MCF 10A (cell line): ENCODE results near the gene FADS1. TPM values are rescaled to one million over a fixed set of nuclear protein-coding genes. Genes with fewer than 3 reads are reported as not detected.
A peak's percentile ranks its signal among the peaks of the same experiment; 100 is the strongest.

ENCODE experiments used
- BruUV-seq: library from RNA; stranded (reverse); fragments of 400-500 nt; replicated peaks from 2 replicates; lab custom pipeline; 2021; lab: Mats Ljungman, UMichigan
- CTCF ChIA-PET: fragments of 300-600 bp; sonication (Branson Sonifier 250); formaldehyde crosslinking; extraction: SDS; loops from one replicate; lab custom pipeline; 2021; ENCODE audit warnings: antibody characterized with exemption, inconsistent platforms; lab: Yijun Ruan, JAX
- POLR2A ChIA-PET: fragments of 300-600, 350-650 bp; sonication (Branson Sonifier 250); formaldehyde crosslinking; extraction: SDS; loops from one replicate; lab custom pipeline; 2020; ENCODE audit warnings: antibody characterized with exemption, inconsistent platforms; lab: Yijun Ruan, JAX
- DNase-seq: peaks from one replicate; pipeline ENCODE4 v3.0.0-alpha.2; 2018; ENCODE audit not compliant: unreplicated experiment
- H3K27ac Mint-ChIP-seq: one replicate; pipeline ENCODE4 v1.8.0; 2022; ENCODE audit warnings: mild to moderate bottlenecking, low read depth, mixed read lengths; ENCODE audit not compliant: unreplicated experiment
- H3K27me3 Mint-ChIP-seq: one replicate; pipeline ENCODE4 v1.8.0; 2022; ENCODE audit warnings: mixed read lengths; ENCODE audit not compliant: insufficient read depth, unreplicated experiment
- H3K36me3 Mint-ChIP-seq: one replicate; pipeline ENCODE4 v1.8.0; 2022; ENCODE audit warnings: mild to moderate bottlenecking, moderate library complexity, mixed read lengths; ENCODE audit not compliant: insufficient read depth, unreplicated experiment
- H3K4me1 Mint-ChIP-seq: one replicate; pipeline ENCODE4 v1.8.0; 2022; ENCODE audit warnings: mixed read lengths; ENCODE audit not compliant: insufficient read depth, unreplicated experiment
- H3K4me3 Mint-ChIP-seq: one replicate; pipeline ENCODE4 v1.8.0; 2022; ENCODE audit warnings: mild to moderate bottlenecking, moderate library complexity, mixed read lengths; ENCODE audit not compliant: unreplicated experiment
- H3K9me3 Mint-ChIP-seq: one replicate; pipeline ENCODE4 v1.8.0; 2022; ENCODE audit warnings: mixed read lengths; ENCODE audit not compliant: unreplicated experiment
- CTCF ChIP-seq: fragments of 200-600 bp; IDR thresholded peaks from one replicate; pipeline ENCODE4 v1.8.0; 2022; ENCODE audit warnings: antibody characterized with exemption, mild to moderate bottlenecking; ENCODE audit not compliant: unreplicated experiment
- intact Hi-C: fragments of 100-400 bp; cut with micrococcal nuclease; formaldehyde crosslinking; loops from 2 replicates; pipeline ENCODE4 v1.14.1; 2022
- total RNA-seq: library from RNA; stranded (reverse); gene quantifications from 2 replicates; pipeline ENCODE4 v1.2.3, GENCODE V29; 2022

The FADS1 gene
- total RNA-seq, 1 experiment from 2014 or later = 27.5 TPM

DNA sequence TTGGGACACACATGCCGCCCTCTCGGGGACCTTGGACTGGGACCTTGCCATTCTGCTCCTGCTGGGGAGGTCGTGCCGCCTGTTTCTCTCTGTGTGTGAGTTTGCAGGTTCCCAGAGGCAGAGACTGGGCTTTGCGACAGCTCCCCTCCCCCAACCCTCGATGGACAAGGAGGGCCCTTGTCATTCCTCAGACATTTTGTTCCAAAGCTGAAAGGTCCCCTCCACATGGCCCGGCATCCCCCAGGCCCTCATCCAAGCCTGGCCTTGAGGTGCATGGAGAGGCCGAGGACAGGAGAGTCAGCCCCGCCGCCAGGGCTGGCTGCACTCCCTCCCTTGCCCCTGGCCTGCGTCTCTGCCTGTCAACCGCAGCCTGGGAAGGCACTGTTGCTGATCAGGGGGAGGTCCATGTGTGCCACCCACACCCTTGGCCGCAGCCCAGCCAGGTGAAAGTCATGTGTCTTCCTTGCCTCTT is 36.9 kb upstream of the FADS1 start:
- BruUV-seq = no TSS peak
- no peaks in the 10 kb centered on the region for H3K9me3 Mint-ChIP-seq
- no peak overlapping the region for H3K4me3 Mint-ChIP-seq
- peaks cover 13% of the 10 kb centered on the region for H3K36me3 Mint-ChIP-seq
- ChIA-PET CTCF (interaction anchor here (0.6 to 0.7 kb wide), 2 partner anchors 12 to 588 kb away, joined by 3 to 5 read pairs; no protein-coding TSS in a partner anchor), POLR2A (no interaction called here)
- H3K27ac Mint-ChIP-seq = no peak overlapping the region
- DNase-seq = no peak
- intact Hi-C loops = no loop called here
- no peaks in the 10 kb centered on the region for H3K4me1 Mint-ChIP-seq
- TF ChIP-seq CTCF = no peak
- no peaks in the 10 kb centered on the region for H3K27me3 Mint-ChIP-seq

GRCh38 chr11:61851900-61852295 is 35.1 kb upstream of the FADS1 start:
- Mint-ChIP-seq H3K36me3 (peaks cover 19% of the 10 kb centered on the region), H3K4me1 (no peaks in the 10 kb centered on the region), H3K9me3 (no peaks in the 10 kb centered on the region), H3K4me3 (no peak overlapping the region), H3K27me3 (no peaks in the 10 kb centered on the region), H3K27ac (no peak overlapping the region)
- no peak for DNase-seq
- intact Hi-C loops = no loop called here
- CTCF ChIA-PET = no interaction called here
- POLR2A ChIA-PET = no interaction called here
- no TSS peak for BruUV-seq
- no peak for TF ChIP-seq CTCF

GRCh38 chr11:61851113-61851899 is 34.5 kb upstream of the FADS1 start:
- no peak for TF ChIP-seq CTCF
- POLR2A ChIA-PET = no interaction called here
- CTCF ChIA-PET = no interaction called here
- DNase-seq = no peak
- Mint-ChIP-seq H3K4me1 (no peaks in the 10 kb centered on the region), H3K4me3 (no peak overlapping the region), H3K36me3 (peaks cover 19% of the 10 kb centered on the region), H3K27ac (peak overlapping the region; percentile 63), H3K9me3 (no peaks in the 10 kb centered on the region), H3K27me3 (no peaks in the 10 kb centered on the region)
- BruUV-seq = no TSS peak
- intact Hi-C loops = no loop called here

DNA sequence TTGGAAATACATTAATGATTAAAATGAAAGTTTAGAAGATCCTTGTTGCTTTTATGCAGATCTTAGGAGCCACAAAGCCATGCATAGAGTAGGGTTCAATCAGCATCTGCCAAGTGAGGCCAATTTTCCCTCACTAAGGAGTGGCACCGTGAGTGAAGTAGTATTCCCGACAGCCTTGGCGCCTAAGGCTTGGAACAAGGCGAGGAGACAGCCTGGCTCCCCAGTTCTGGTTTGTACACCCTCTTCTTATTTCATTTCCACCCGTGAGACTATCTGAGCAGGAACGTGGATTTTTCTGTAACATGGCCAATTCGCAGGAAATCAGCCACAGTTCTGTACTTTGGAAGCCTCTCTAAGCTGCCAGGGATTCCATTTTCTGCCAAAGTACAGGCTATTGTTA is 33.9 kb upstream of the FADS1 start:
- ChIA-PET CTCF (no interaction called here), POLR2A (no interaction called here)
- no peaks in the 10 kb centered on the region for H3K27me3 Mint-ChIP-seq
- DNase-seq = no peak
- no peak overlapping the region for H3K4me3 Mint-ChIP-seq
- TF ChIP-seq CTCF = no peak
- BruUV-seq = no TSS peak
- intact Hi-C loops = no loop called here
- no peaks in the 10 kb centered on the region for H3K9me3 Mint-ChIP-seq
- H3K4me1 Mint-ChIP-seq = no peaks in the 10 kb centered on the region
- H3K36me3 Mint-ChIP-seq = peaks cover 19% of the 10 kb centered on the region
- peak overlapping the region; percentile 63 for H3K27ac Mint-ChIP-seq
